Aorta (tissue), 5 donors: ENCODE results near the gene SPATS1. TPM values are rescaled to one million over a fixed set of nuclear protein-coding genes. Genes with fewer than 3 reads are reported as not detected.

Experiments
- ATAC-seq: fragments of 200-7000 bp; cut with Tn5 transposase; one replicate; pipeline ENCODE4 v1.9.1; 2022; ENCODE audit warnings: moderate library complexity; ENCODE audit not compliant: low FRiP score
- DNase-seq, 2 donors: peaks; one replicate each; pipeline ENCODE4 v3.0.0-alpha.2; 2020
- H3K27ac ChIP-seq, 2 donors: one replicate each; pipeline ENCODE4 v1.5.1; 2013; ENCODE audit warnings: low read length in 2 of 2, mild to moderate bottlenecking in 2 of 2, moderate library complexity in 2 of 2, control low read depth in 1 of 2, inconsistent platforms in 1 of 2, low read depth in 1 of 2
- H3K27me3 ChIP-seq, 2 donors: one replicate each; pipeline ENCODE4 v1.6.1; 2013; ENCODE audit warnings: control low read depth in 1 of 2, low read length in 1 of 2, mild to moderate bottlenecking in 1 of 2, moderate library complexity in 1 of 2; ENCODE audit not compliant: insufficient read depth in 2 of 2, control insufficient read depth in 1 of 2
- H3K36me3 ChIP-seq, 2 donors: one replicate each; pipeline ENCODE4 v1.6.1; 2013; ENCODE audit warnings: control low read depth in 1 of 2, low read length in 1 of 2, mild to moderate bottlenecking in 1 of 2; ENCODE audit not compliant: insufficient read depth in 2 of 2, control insufficient read depth in 1 of 2
- H3K4me1 ChIP-seq, 2 donors: one replicate each; pipeline ENCODE4 v1.6.1; 2013; ENCODE audit warnings: low read length in 2 of 2, control low read depth in 1 of 2, mild to moderate bottlenecking in 1 of 2, moderate library complexity in 1 of 2; ENCODE audit not compliant: insufficient read depth in 2 of 2, control insufficient read depth in 1 of 2
- H3K4me3 ChIP-seq, 2 donors: one replicate each; pipeline ENCODE4 v1.5.1; 2013; ENCODE audit warnings: low read length in 2 of 2, control low read depth in 1 of 2, mild to moderate bottlenecking in 1 of 2
- H3K9me3 ChIP-seq: one replicate; pipeline ENCODE4 v1.6.1; 2013; ENCODE audit warnings: mild to moderate bottlenecking, low read length; ENCODE audit not compliant: control insufficient read depth
- WGBS, 2 donors: extraction: QIAGEN DNeasy Blood & Tissue Kit; methylation state at CpG; one replicate each; pipeline ENCODE4 v1.1.7; 2013; 5-methylcytosine and 5-hydroxymethylcytosine counted together
- intact Hi-C, 2 donors: fragments of 100-400 bp; cut with DNase I; formaldehyde crosslinking; loops; one replicate each; pipeline versions ENCODE4 v1.14.2 to v1.15.0; 2022
- polyA plus RNA-seq, 2 donors: library from polyadenylated mRNA; stranded (reverse); fragments of 200-250 nt; gene quantifications; one replicate each; pipeline ENCODE4 v1.2.3, GENCODE V29; 2013
- total RNA-seq, 2 donors: library from RNA; stranded (reverse); fragmentation: NEBNext Ultra II Directional; extraction: Animal tissue kit (Norgen Biotek cat#: 25700); gene quantifications; one replicate each; pipeline ENCODE4 v1.2.1, GENCODE V29; 2021
- donor health status: healthy with polysubstance abuse.
- donor health status: Bipolar disorder and iron deficiency.
- donor health status: DM: no; HTN: no; CAD: no.
- donor health status: DM: no; HTN: no; CAD: no.
- donor health status: DM: yes; HTN: yes; CAD: no.

SPATS1 gene
- total and polyA plus RNA-seq, 4 donors = not detected

DNA sequence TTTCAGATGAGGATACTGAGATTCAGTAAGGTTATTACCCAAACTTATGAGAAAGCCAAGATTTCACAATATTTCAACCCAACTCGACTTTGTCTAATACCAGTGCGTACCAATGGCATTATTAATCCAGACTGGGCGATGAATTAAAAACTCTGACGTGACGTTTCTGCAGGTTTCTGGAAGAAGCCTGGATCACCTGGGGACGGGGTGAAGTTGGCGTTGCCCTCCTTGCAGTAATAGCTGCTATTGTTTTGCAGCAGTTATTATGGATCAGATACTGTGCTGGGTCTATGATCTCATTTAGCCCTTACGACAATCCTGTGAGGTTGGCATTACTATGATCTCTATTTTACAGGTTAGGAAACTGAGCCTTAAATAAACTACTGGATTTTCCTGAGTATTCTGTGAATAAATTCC, 44.5 kb downstream of the SPATS1 start:
- peak; percentile 31 for ATAC-seq
- Histone ChIP-seq H3K27ac (peak overlapping the region; percentile 53 to 94), H3K9me3 (no peaks in the 10 kb centered on the region), H3K4me1 (peaks cover 1 to 8% of the 10 kb centered on the region in 2 donors), H3K4me3 (peak overlapping the region; percentile 63 to 67), H3K27me3 (no peaks in the 10 kb centered on the region), H3K36me3 (no peaks in the 10 kb centered on the region)
- 2% methylated on average over 8 of the region's 8 CpGs for WGBS, 2 donors
- DNase-seq = no peak
- intact Hi-C loops = no loop called here

GRCh38 chr6:44387346-44388134, 45.1 kb downstream of the SPATS1 start, which contains the start of gene CDC5L:
CDC5L (plus strand) TSS chr6:44387706; CDS start chr6:44387824, 118 bp downstream.
- intact Hi-C loops = no loop called here
- H3K27me3 ChIP-seq = no peaks in the 10 kb centered on the region
- 0% methylated on average over 48 to 56 of the region's 56 CpGs for WGBS, 2 donors

GRCh38 chr6:44388135-44388487, 45.7 kb downstream of the SPATS1 start:
- Histone ChIP-seq H3K36me3 (peaks cover 0 to under 1% of the 10 kb centered on the region in 2 donors), H3K4me3 (peak overlapping the region; percentile 43 to 62), H3K4me1 (peaks cover 1 to 8% of the 10 kb centered on the region in 2 donors), H3K9me3 (no peaks in the 10 kb centered on the region), H3K27me3 (no peaks in the 10 kb centered on the region), H3K27ac (peak overlapping the region in 1 of 2 donors; percentile 52)
- 0 to 3% methylated on average over 7 to 10 of the region's 10 CpGs for WGBS, 2 donors
- ATAC-seq = no peak
- intact Hi-C loops = no loop called here
- no peak for DNase-seq

More at GRCh38 chr6:44387346-44388134, 45.1 kb downstream of the SPATS1 start, which contains the start of gene CDC5L:
- DNase-seq = peak; percentile 96
- H3K4me3 ChIP-seq = peak within 1 kb of the TSS; percentile 63 to 67
- no peaks in the 10 kb centered on the region for H3K36me3 ChIP-seq
- no peaks in the 10 kb centered on the region for H3K9me3 ChIP-seq
- H3K27ac ChIP-seq = peak within 1 kb of the TSS; percentile 53 to 94
- peaks cover 1 to 8% of the 10 kb centered on the region in 2 donors for H3K4me1 ChIP-seq
- peak; percentile 96 for ATAC-seq

DNA sequence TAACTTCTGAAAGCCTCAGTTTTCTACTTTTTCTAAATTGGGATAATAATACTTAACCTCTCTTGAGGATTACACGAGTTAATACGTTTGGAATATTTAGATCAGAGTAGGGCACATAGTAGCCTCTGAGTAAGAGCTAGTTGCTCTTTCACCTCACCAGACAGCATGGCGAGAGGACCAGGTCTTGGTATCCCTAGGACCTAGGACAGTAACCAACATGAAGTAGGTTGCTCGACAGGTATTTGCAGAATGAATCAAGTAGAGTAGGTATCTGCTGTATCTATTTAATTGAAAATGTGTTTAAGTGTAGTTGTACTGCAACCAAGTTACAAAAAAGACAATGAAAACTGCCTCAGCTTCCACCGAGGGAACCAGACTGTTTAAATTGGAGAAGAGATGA, 46.4 kb downstream of the SPATS1 start:
- no peak for ATAC-seq
- no peak overlapping the region for H3K27ac ChIP-seq
- WGBS, 2 donors = 54 to 61% methylated on average over 5 of the region's 5 CpGs
- no peak for DNase-seq
- H3K4me3 ChIP-seq = peak overlapping the region in 1 of 2 donors; percentile 62
- intact Hi-C loops = no loop called here
- H3K27me3 ChIP-seq = no peaks in the 10 kb centered on the region
- H3K4me1 ChIP-seq = peaks cover 1 to 8% of the 10 kb centered on the region in 2 donors
- H3K36me3 ChIP-seq = peaks cover 2 to 6% of the 10 kb centered on the region in 2 donors
- no peaks in the 10 kb centered on the region for H3K9me3 ChIP-seq

DNA sequence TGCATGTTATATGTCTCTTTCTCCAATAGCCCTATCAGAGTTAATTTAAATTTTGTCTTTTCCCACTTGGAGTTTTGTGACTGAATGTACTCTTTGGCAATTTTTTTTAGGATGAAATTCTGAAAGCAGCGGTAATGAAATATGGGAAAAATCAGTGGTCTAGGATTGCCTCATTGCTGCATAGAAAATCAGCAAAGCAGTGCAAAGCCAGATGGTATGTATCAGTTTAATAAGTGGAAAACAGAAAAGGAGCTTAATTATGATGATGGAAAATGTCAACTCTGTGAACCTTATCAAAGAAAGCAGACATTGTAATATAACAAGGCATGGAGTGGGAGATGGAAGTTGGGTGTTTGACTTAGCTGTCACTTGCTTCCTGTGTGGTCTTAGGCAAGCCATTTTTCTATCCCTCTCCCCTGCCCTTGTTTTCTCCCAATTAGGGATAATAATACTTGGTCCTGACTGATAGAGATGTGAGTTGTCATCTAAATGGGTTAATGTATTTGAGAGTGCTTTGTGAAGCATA, 47.8 kb downstream of the SPATS1 start:
- peaks cover 1 to 8% of the 10 kb centered on the region in 2 donors for H3K4me1 ChIP-seq
- DNase-seq (no peak), ATAC-seq (no peak)
- no peak overlapping the region for H3K27ac ChIP-seq
- no peaks in the 10 kb centered on the region for H3K27me3 ChIP-seq
- H3K36me3 ChIP-seq = peaks cover 4 to 11% of the 10 kb centered on the region in 2 donors
- WGBS, 2 donors = 90 to 91% methylated on average over 1 of the region's 1 CpG
- intact Hi-C loops = no loop called here
- no peaks in the 10 kb centered on the region for H3K9me3 ChIP-seq
- no peak overlapping the region for H3K4me3 ChIP-seq

Other genes with a start within 250 kb of the SPATS1 start
- gene MRPL14, start 215.2 kb upstream of the SPATS1 start, total RNA-seq = 10 to 100 TPM; 24.6 to 24.9 TPM
- gene MRPL14, start 215.2 kb upstream of the SPATS1 start, polyA plus RNA-seq = 10 to 100 TPM; 39.0 to 40.3 TPM
- gene TMEM63B, start 215.1 kb upstream of the SPATS1 start, total RNA-seq = 10 to 100 TPM; 16.0 to 23.5 TPM
- gene TMEM63B, start 215.1 kb upstream of the SPATS1 start, polyA plus RNA-seq = 10 to 100 TPM in 1 of 2 donors, 1 to 10 TPM in 1; 6.1 to 15.0 TPM
- 1 to 10 TPM in 1 of 2 donors, under 1 TPM in 1; 0.81 to 2.2 TPM for gene CAPN11, start 183.8 kb upstream of the SPATS1 start, total RNA-seq
- gene CAPN11, start 183.8 kb upstream of the SPATS1 start, polyA plus RNA-seq = under 1 TPM in 1 of 2 donors, not detected in 1; 0.46 TPM
- 1 to 10 TPM in 1 of 2 donors, not detected in 1; 1.6 TPM for gene MYMX, start 125.7 kb upstream of the SPATS1 start, total RNA-seq
- gene MYMX, start 125.7 kb upstream of the SPATS1 start, polyA plus RNA-seq = 1 to 10 TPM in 1 of 2 donors, not detected in 1; 1.3 TPM
- gene SLC29A1, start 119.1 kb upstream of the SPATS1 start, total RNA-seq = 100 to 1,000 TPM; 121 to 142 TPM
- gene SLC29A1, start 119.1 kb upstream of the SPATS1 start, polyA plus RNA-seq = 100 to 1,000 TPM in 1 of 2 donors, 10 to 100 TPM in 1; 38.3 to 120 TPM
- 100 to 1,000 TPM; 490 to 636 TPM for gene HSP90AB1, start 95.5 kb upstream of the SPATS1 start, total RNA-seq
- gene HSP90AB1, start 95.5 kb upstream of the SPATS1 start, polyA plus RNA-seq = 100 to 1,000 TPM; 385 to 391 TPM
- gene SLC35B2, start 85.1 kb upstream of the SPATS1 start, total RNA-seq = 10 to 100 TPM; 23.4 to 26.0 TPM
- 10 to 100 TPM; 10.6 to 27.7 TPM for gene SLC35B2, start 85.1 kb upstream of the SPATS1 start, polyA plus RNA-seq
- 10 to 100 TPM in 1 of 2 donors, 1 to 10 TPM in 1; 5.4 to 10.9 TPM for gene NFKBIE, start 77.1 kb upstream of the SPATS1 start, total RNA-seq
- 1 to 10 TPM; 3.5 to 4.4 TPM for gene NFKBIE, start 77.1 kb upstream of the SPATS1 start, polyA plus RNA-seq
- not detected for gene TMEM151B, start 72.2 kb upstream of the SPATS1 start, total RNA-seq
- gene TMEM151B, start 72.2 kb upstream of the SPATS1 start, polyA plus RNA-seq = not detected
- 10 to 100 TPM in 1 of 2 donors, 1 to 10 TPM in 1; 7.0 to 11.5 TPM for gene AARS2, start 29.3 kb upstream of the SPATS1 start, total RNA-seq
- gene AARS2, start 29.3 kb upstream of the SPATS1 start, polyA plus RNA-seq = 1 to 10 TPM; 2.3 to 4.4 TPM
- 10 to 100 TPM; 17.6 to 22.6 TPM for gene CDC5L, start 45.1 kb downstream of the SPATS1 start, total RNA-seq
- 10 to 100 TPM in 1 of 2 donors, 1 to 10 TPM in 1; 7.0 to 10.2 TPM for gene CDC5L, start 45.1 kb downstream of the SPATS1 start, polyA plus RNA-seq